A673 (cell line): ENCODE results near the gene USP5.
"Not testable (repeated sequence)": the region's sequence is repeated elsewhere in the genome, so short reads cannot be mapped to it uniquely, and the experiment has no call there.

Experiments
- EZH2 ChIP-seq: fragments of 200-600 bp; sonication (generic); IDR thresholded peaks from 2 replicates; pipeline ENCODE4 v1.6.1; 2017; ENCODE audit warnings: borderline replicate concordance, low read depth, mild to moderate bottlenecking, mixed read lengths, antibody characterized with exemption, low read length; ENCODE audit not compliant: poor library complexity, severe bottlenecking
- TF ChIP-seq, protein P1 (sequence below): fragments of 300-800, 200-600 bp; sonication (generic); conservative IDR thresholded peaks from 2 replicates; pipeline ENCODE4 v1.5.1; 2017; ENCODE audit warnings: low read depth, mild to moderate bottlenecking, antibody characterized with exemption, low read length, moderate library complexity, mixed read lengths

DNA sequence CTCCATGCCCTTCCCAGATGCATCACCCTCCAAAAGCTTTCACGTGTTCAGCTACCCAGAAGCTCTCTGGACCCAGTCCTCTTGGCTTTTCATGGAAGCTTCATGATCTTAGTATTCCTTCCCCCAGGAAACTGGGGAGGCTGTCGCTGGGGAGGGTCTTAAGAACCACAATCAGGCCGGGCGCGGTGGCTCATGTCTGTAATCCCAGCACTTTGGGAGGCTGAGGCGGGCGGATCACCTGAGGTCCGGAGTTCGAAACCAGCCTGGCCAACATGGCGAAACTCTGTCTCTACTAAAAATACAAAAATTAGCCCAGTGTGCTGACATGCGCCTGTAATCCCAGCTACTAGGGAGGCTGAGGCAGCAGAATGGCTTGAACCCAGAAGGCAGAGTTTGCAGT lies 56.2 kb downstream of the USP5 start:
- not testable (repeated sequence) for TF ChIP-seq EZH2
- TF ChIP-seq, protein P1, sequence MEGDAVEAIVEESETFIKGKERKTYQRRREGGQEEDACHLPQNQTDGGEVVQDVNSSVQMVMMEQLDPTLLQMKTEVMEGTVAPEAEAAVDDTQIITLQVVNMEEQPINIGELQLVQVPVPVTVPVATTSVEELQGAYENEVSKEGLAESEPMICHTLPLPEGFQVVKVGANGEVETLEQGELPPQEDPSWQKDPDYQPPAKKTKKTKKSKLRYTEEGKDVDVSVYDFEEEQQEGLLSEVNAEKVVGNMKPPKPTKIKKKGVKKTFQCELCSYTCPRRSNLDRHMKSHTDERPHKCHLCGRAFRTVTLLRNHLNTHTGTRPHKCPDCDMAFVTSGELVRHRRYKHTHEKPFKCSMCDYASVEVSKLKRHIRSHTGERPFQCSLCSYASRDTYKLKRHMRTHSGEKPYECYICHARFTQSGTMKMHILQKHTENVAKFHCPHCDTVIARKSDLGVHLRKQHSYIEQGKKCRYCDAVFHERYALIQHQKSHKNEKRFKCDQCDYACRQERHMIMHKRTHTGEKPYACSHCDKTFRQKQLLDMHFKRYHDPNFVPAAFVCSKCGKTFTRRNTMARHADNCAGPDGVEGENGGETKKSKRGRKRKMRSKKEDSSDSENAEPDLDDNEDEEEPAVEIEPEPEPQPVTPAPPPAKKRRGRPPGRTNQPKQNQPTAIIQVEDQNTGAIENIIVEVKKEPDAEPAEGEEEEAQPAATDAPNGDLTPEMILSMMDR = not testable (repeated sequence)
